C4-2B (cell line): Measurements from ENCODE around the gene MAPK14.
A peak's percentile ranks its signal among the peaks of the same experiment; 100 is the strongest.

Experiments used
- H3K27ac ChIP-seq: fragments of 450-650 bp; 2 replicates; pipeline ENCODE4 v1.5.1; 2017
- ZFX ChIP-seq: fragments of 450-650 bp; IDR thresholded peaks from 2 replicates; pipeline ENCODE4 v1.6.1; 2017
- TF ChIP-seq, protein P1 (sequence below): fragments of 450-650 bp; conservative IDR thresholded peaks from 2 replicates; pipeline ENCODE4 v1.5.1; 2017; ENCODE audit warnings: mild to moderate bottlenecking

Gene MAPK14

DNA sequence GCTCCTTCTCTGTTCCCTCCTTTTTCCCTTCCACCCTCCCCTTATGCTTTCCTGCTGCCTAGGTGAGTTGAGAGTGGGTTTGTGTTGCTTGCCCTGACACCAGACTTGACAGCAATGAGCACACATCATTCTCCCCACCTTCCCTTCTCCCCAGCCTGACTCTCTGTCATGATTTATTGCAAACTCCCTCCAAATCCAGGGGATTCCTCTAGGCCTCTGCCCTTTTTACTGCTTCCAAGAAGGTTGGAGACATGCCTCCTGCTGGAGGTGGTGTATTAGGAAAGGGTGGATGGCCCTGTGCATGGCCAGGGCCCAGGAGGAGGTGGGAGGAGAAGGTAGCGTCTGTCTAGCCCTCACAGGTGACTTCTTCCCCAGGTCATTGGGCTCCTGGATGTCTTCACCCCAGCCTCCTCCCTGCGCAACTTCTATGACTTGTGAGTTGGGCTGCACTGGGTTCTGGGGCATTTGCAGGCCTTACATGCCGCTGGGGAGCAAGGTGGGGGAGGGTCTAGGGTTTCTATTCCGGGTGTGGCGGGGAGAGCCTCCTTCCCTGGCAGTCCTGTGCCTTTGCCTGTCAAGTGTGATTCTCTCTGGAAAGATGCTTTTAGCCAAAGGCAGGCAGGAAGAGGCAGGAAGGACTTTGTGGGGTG is 104.8 kb downstream of the MAPK14 start:
- TF ChIP-seq, protein P1, sequence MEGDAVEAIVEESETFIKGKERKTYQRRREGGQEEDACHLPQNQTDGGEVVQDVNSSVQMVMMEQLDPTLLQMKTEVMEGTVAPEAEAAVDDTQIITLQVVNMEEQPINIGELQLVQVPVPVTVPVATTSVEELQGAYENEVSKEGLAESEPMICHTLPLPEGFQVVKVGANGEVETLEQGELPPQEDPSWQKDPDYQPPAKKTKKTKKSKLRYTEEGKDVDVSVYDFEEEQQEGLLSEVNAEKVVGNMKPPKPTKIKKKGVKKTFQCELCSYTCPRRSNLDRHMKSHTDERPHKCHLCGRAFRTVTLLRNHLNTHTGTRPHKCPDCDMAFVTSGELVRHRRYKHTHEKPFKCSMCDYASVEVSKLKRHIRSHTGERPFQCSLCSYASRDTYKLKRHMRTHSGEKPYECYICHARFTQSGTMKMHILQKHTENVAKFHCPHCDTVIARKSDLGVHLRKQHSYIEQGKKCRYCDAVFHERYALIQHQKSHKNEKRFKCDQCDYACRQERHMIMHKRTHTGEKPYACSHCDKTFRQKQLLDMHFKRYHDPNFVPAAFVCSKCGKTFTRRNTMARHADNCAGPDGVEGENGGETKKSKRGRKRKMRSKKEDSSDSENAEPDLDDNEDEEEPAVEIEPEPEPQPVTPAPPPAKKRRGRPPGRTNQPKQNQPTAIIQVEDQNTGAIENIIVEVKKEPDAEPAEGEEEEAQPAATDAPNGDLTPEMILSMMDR = no peak
- TF ChIP-seq ZFX = no peak
- peak overlapping the region; percentile 86 for H3K27ac ChIP-seq

DNA sequence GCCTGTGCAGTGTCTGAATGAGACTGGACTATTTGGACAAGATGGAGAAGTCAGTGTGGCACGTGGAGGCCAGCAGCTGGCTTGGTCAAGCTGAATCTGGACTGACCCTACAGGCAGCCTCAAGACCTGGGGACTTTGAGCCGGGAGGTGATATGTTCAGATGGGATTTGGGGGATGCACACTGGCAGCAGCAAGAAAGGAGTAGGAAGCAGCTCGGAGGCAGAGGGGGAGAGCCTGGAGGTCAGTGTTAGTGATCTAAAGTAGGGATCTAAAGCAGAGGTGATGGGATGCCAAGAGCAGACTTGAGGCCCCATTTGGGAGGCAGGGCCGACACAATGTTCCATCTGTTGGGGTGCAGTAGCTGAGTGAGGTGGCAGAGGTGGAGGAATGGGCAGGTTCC is 105.5 kb downstream of the MAPK14 start:
- no peak for TF ChIP-seq ZFX
- TF ChIP-seq, protein P1 = no peak
- no peak overlapping the region for H3K27ac ChIP-seq

DNA sequence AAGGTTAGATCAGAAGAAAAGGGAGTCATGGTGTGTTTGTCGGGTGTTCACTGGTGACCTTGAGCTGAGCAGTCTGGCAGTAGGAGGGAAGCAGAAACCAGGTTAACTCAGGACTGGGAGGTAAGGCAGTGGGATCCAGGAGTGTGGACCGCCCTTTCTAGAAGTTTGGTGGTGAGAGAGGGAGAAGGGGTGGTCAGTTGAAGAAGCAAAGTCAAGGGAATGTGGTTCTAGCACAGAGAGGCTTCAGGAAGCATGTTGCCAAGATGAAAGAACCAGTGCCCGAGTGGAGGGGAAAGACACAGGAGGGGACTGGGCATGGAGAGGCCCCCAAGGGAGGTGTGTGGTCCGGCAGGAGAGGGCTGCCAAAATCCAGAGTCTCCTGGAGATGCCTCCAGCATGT is 106.3 kb downstream of the MAPK14 start:
- H3K27ac ChIP-seq = no peak overlapping the region
- TF ChIP-seq ZFX = no peak
- TF ChIP-seq, protein P1 = no peak

DNA sequence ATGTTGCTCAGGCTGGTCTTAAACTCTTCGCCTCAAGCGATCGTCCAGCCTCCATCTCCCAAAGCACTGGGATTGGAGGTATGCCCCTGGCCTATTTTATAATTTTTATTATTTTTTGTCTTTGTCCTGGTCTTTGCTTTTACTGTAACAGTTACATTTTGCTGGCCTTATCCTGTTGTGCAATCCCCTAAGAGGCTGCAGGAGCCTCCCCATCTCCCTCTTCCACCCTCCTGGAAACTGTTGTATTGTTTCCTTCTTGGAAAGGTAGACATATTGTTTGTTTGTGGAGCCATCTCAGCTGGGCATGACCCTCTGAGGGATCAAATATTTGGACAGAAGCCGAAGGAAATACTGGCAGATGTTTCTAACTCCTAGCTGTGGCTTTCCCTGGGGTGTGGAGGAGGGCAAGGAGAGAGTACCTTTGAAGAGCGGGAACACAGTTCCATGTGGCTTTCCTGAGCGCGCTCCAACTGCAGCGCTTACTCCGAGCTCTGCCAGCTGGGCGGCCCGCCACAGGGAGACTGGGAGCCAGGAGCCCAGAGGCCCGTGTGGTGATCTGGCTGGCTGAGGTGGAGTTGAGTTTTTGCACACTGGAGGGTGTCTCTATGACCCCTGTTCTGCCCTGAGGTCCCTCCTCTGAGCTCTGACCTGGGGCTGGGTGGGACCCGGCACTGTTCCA is 107.6 kb downstream of the MAPK14 start:
- TF ChIP-seq, protein P1 = no peak
- no peak for TF ChIP-seq ZFX
- H3K27ac ChIP-seq = no peak overlapping the region

DNA sequence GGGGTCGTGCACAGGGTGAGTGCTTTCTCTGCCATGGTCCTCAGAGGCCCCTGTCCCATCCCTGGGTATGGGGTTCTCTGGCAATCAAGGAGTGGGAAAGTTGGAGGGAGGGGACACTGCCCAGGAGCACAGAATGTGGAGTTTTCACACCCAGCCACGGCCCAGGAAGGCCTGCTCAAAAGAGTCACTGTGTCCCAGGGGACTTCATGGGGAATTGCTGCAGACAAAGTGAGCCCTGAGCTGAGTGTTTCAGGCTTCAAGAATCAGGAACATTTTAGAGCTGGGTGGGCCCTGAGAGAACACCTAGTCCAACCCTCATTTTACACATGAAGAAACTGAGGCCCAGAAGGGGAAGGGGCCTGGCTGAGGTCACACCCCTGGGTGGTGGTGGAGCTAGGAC is 108.4 kb downstream of the MAPK14 start:
- no peak overlapping the region for H3K27ac ChIP-seq
- TF ChIP-seq ZFX = no peak
- TF ChIP-seq, protein P1 = no peak

DNA sequence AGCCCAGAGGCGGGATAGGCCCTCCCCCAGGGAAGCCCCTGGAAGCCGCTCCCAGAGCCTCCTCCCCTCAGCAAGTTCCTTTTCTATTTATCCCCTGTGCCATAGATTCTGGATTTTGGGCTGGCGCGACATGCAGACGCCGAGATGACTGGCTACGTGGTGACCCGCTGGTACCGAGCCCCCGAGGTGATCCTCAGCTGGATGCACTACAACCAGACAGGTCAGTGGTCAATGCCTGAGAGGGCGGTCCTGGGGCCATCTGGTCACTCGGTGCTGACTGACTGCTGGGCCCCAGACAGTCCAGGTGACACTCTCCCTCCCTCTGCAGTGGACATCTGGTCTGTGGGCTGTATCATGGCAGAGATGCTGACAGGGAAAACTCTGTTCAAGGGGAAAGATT is 108.9 kb downstream of the MAPK14 start:
- no peak overlapping the region for H3K27ac ChIP-seq
- TF ChIP-seq ZFX = no peak
- TF ChIP-seq, protein P1 = no peak

DNA sequence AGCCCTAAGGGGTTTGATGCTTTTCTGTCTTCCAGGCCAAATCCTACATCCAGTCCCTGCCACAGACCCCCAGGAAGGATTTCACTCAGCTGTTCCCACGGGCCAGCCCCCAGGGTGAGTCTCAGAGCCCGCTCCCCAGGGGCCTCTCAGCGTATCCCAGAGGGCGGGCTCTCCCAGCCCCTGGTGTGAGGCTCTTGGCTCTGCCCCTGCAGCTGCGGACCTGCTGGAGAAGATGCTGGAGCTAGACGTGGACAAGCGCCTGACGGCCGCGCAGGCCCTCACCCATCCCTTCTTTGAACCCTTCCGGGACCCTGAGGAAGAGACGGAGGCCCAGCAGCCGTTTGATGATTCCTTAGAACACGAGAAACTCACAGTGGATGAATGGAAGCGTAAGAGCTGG is 111.1 kb downstream of the MAPK14 start:
- no peak overlapping the region for H3K27ac ChIP-seq
- TF ChIP-seq ZFX = no peak
- TF ChIP-seq, protein P1 = no peak
